HuH-7 (cell line): ENCODE measurements around the gene TNNI3K.

Source experiments
- DNase-seq: peaks from one replicate; pipeline ENCODE4 v3.0.0; 2011; ENCODE audit warnings: low spot score

TNNI3K gene

GRCh38 chr1:74316302-74316701 is 81.1 kb downstream of the TNNI3K start:
- no peak for DNase-seq

- no peak for DNase-seq
These were observed 82.5 kb downstream of the TNNI3K start for GRCh38 chr1:74317663-74318062.

- DNase-seq = no peak
These were observed 88.8 kb downstream of the TNNI3K start for GRCh38 chr1:74323937-74324473.

- no peak for DNase-seq
These were observed 89.7 kb downstream of the TNNI3K start for GRCh38 chr1:74324684-74325448.

GRCh38 chr1:74328851-74329250 is 93.7 kb downstream of the TNNI3K start:
- no peak for DNase-seq

- DNase-seq = no peak
These were observed 98.1 kb downstream of the TNNI3K start for GRCh38 chr1:74333244-74333643.

- no peak for DNase-seq
These were observed 99.0 kb downstream of the TNNI3K start for GRCh38 chr1:74334147-74334546.

- no peak for DNase-seq
These were observed 105.5 kb downstream of the TNNI3K start for GRCh38 chr1:74340656-74341055.

- no peak for DNase-seq
These were observed 106.6 kb downstream of the TNNI3K start for GRCh38 chr1:74341702-74342339.

GRCh38 chr1:74343216-74343615 is 108.0 kb downstream of the TNNI3K start:
- DNase-seq = no peak

- DNase-seq = no peak
These were observed 109.2 kb downstream of the TNNI3K start for GRCh38 chr1:74344387-74344786.

- no peak for DNase-seq
These were observed 121.3 kb downstream of the TNNI3K start for GRCh38 chr1:74356493-74356892.

- DNase-seq = no peak
These were observed 122.0 kb downstream of the TNNI3K start for GRCh38 chr1:74357150-74357549.

- DNase-seq = no peak
These were observed 122.6 kb downstream of the TNNI3K start for GRCh38 chr1:74357756-74358155.

GRCh38 chr1:74362691-74363090 is 127.5 kb downstream of the TNNI3K start:
- no peak for DNase-seq

GRCh38 chr1:74363220-74363619 is 128.0 kb downstream of the TNNI3K start:
- no peak for DNase-seq

GRCh38 chr1:74367175-74367813 is 132.1 kb downstream of the TNNI3K start:
- DNase-seq = no peak

GRCh38 chr1:74368335-74368734 is 133.1 kb downstream of the TNNI3K start:
- DNase-seq = no peak

GRCh38 chr1:74375376-74375775 is 140.2 kb downstream of the TNNI3K start:
- DNase-seq = no peak

GRCh38 chr1:74380252-74380651 is 145.1 kb downstream of the TNNI3K start:
- no peak for DNase-seq

GRCh38 chr1:74388855-74389254 is 153.7 kb downstream of the TNNI3K start:
- no peak for DNase-seq

- no peak for DNase-seq
These were observed 157.0 kb downstream of the TNNI3K start for GRCh38 chr1:74392186-74392585.

GRCh38 chr1:74392840-74393239 is 157.7 kb downstream of the TNNI3K start:
- DNase-seq = no peak
